Measurements from ENCODE around the gene MYB.

- no peak for TF ChIP-seq CTCF (IDR thresholded peaks at IDR 0.05)
- no peak for TF ChIP-seq POLR2A (IDR thresholded peaks at IDR 0.05)
Measured at GRCh38 chr6:135185483-135185882, 4.4 kb downstream of the MYB start.
